HS-27A (cell line): ENCODE measurements around the gene METAP1.
"Not testable (repeated sequence)": the region's sequence is repeated elsewhere in the genome, so short reads cannot be mapped to it uniquely, and the experiment has no call there.

Experiments used
- DNase-seq: peaks from one replicate; pipeline ENCODE4 v3.0.0-alpha.2; 2012; ENCODE audit warnings: low read depth, missing footprints

The METAP1 gene

GRCh38 chr4:99059550-99059949 lies 64.0 kb downstream of the METAP1 start:
- DNase-seq: no peak

- DNase-seq: no peak
Observed at GRCh38 chr4:99061048-99061700, 65.7 kb downstream of the METAP1 start.

GRCh38 chr4:99062120-99062519 lies 66.6 kb downstream of the METAP1 start:
- DNase-seq: no peak

GRCh38 chr4:99065521-99065920 lies 70.0 kb downstream of the METAP1 start:
- DNase-seq: not testable (repeated sequence)

GRCh38 chr4:99067617-99068016 lies 72.1 kb downstream of the METAP1 start:
- DNase-seq: no peak

- no peak for DNase-seq
Observed at GRCh38 chr4:99071159-99071558, 75.6 kb downstream of the METAP1 start.

GRCh38 chr4:99074816-99075215 lies 79.3 kb downstream of the METAP1 start:
- no peak for DNase-seq

- DNase-seq: no peak
Observed at GRCh38 chr4:99076292-99076976, 80.9 kb downstream of the METAP1 start.

- DNase-seq: no peak
Observed at GRCh38 chr4:99077177-99077576, 81.7 kb downstream of the METAP1 start.

- DNase-seq: no peak
Observed at GRCh38 chr4:99078336-99078735, 82.8 kb downstream of the METAP1 start.

- DNase-seq: no peak
Observed at GRCh38 chr4:99078931-99079624, 83.6 kb downstream of the METAP1 start.

- DNase-seq: no peak
Observed at GRCh38 chr4:99079625-99080295, 84.2 kb downstream of the METAP1 start.

- not testable (repeated sequence) for DNase-seq
Observed at GRCh38 chr4:99080869-99081268, 85.3 kb downstream of the METAP1 start.

- no peak for DNase-seq
Observed at GRCh38 chr4:99082192-99082591, 86.7 kb downstream of the METAP1 start.

GRCh38 chr4:99084595-99084994 lies 89.1 kb downstream of the METAP1 start:
- no peak for DNase-seq

GRCh38 chr4:99088023-99088449 lies 92.5 kb downstream of the METAP1 start:
- DNase-seq: peak; percentile 5

GRCh38 chr4:99088481-99089365 lies 93.2 kb downstream of the METAP1 start, which contains the start of gene ADH5:
TSS of gene ADH5 (minus strand) at chr4:99088788. CDS start at chr4:99088700, 88 bp downstream.
- peak; percentile 26 for DNase-seq

- no peak for DNase-seq
Observed at GRCh38 chr4:99090481-99091215, 95.1 kb downstream of the METAP1 start.

- DNase-seq: no peak
Observed at GRCh38 chr4:99091216-99091575, 95.7 kb downstream of the METAP1 start.

- DNase-seq: not testable (repeated sequence)
Observed at GRCh38 chr4:99091841-99092240, 96.3 kb downstream of the METAP1 start.

- DNase-seq: no peak
Observed at GRCh38 chr4:99099311-99099710, 103.8 kb downstream of the METAP1 start.
